Common myeloid progenitor, CD34-positive (primary cell): ENCODE data around the gene NR6A1.

Source experiments
- CTCF ChIA-PET: fragments of 350-600 bp; sonication (Branson Sonifier 250); formaldehyde crosslinking; loops from one replicate; lab custom pipeline; 2021; ENCODE audit warnings: antibody characterized with exemption; lab: Charles Lee
- POLR2A ChIA-PET: fragments of 350-600 bp; sonication (Branson Sonifier 250); formaldehyde crosslinking; loops from one replicate; lab custom pipeline; 2021; ENCODE audit warnings: antibody characterized with exemption; lab: Charles Lee
- DNase-seq, 3 donors: peaks; one replicate each; pipeline versions ENCODE4 v3.0.0 to v3.0.0-alpha.2; 2013
- H3K27ac ChIP-seq, 2 experiments: 1 replicate in 1 of 2; 2 replicates in 1 of 2; pipeline ENCODE4 v1.7.0; 2013; ENCODE audit warnings: inconsistent platforms in 2 of 2, low read length in 2 of 2, mild to moderate bottlenecking in 2 of 2, low read depth in 1 of 2, moderate library complexity in 1 of 2; ENCODE audit not compliant: severe bottlenecking in 2 of 2, insufficient read depth in 1 of 2, poor library complexity in 1 of 2
- H3K27me3 ChIP-seq, 5 experiments: replicated peaks in 2 of 5; 1 replicate in 3 of 5; 2 replicates in 2 of 5; pipeline versions ENCODE4 v1.6.1 to v1.7.0; 2013; ENCODE audit warnings: low read length in 4 of 5, mild to moderate bottlenecking in 2 of 5, moderate library complexity in 2 of 5, inconsistent platforms in 1 of 5; ENCODE audit not compliant: insufficient read depth in 5 of 5, control insufficient read depth in 4 of 5
- H3K36me3 ChIP-seq, 4 experiments: 1 replicate in 2 of 4; 2 replicates in 2 of 4; pipeline versions ENCODE4 v1.6.1 to v1.7.0; 2013; ENCODE audit warnings: low read length in 3 of 4, control low read depth in 1 of 4, mild to moderate bottlenecking in 1 of 4; ENCODE audit not compliant: control insufficient read depth in 4 of 4, insufficient read depth in 4 of 4
- H3K4me1 ChIP-seq, 4 experiments: 1 replicate in 3 of 4; 2 replicates in 1 of 4; pipeline versions ENCODE4 v1.6.1 to v1.7.1; 2013; ENCODE audit warnings: low read length in 3 of 4, mild to moderate bottlenecking in 3 of 4, control low read depth in 1 of 4, inconsistent platforms in 1 of 4, moderate library complexity in 1 of 4; ENCODE audit not compliant: control insufficient read depth in 4 of 4, insufficient read depth in 4 of 4; ENCODE audit errors: control extremely low read depth in 1 of 4
- H3K4me3 ChIP-seq, 7 experiments: 1 replicate in 4 of 7; 2 replicates in 3 of 7; pipeline versions ENCODE4 v1.5.1 to v1.7.0; 2013; ENCODE audit warnings: mild to moderate bottlenecking in 7 of 7, low read length in 6 of 7, moderate library complexity in 6 of 7, inconsistent platforms in 2 of 7, low read depth in 2 of 7, control low read depth in 1 of 7; ENCODE audit not compliant: insufficient read depth in 4 of 7, control insufficient read depth in 1 of 7; ENCODE audit errors: extremely low read depth in 1 of 7
- H3K9me3 ChIP-seq, 5 experiments: 1 replicate in 4 of 5; 2 replicates in 1 of 5; pipeline versions ENCODE4 v1.6.1 to v1.7.1; 2013; ENCODE audit warnings: low read length in 4 of 5, mild to moderate bottlenecking in 2 of 5, inconsistent platforms in 1 of 5, low read depth in 1 of 5, moderate library complexity in 1 of 5; ENCODE audit not compliant: control insufficient read depth in 4 of 5, insufficient read depth in 2 of 5; ENCODE audit errors: control extremely low read depth in 1 of 5
- WGBS: methylation state at CpG from one replicate; pipeline ENCODE4 v1.1.5; 2013; ENCODE audit not compliant: insufficient coverage; 5-methylcytosine and 5-hydroxymethylcytosine counted together

Gene NR6A1

GRCh38 chr9:124761196-124761595 is 9.9 kb downstream of the NR6A1 start:
- POLR2A ChIA-PET: no interaction called here
- H3K9me3 ChIP-seq: no peaks in the 10 kb centered on the region
- H3K27ac ChIP-seq: no peak overlapping the region
- no peaks in the 10 kb centered on the region for H3K36me3 ChIP-seq
- no peak for DNase-seq
- H3K27me3 ChIP-seq: no peaks in the 10 kb centered on the region
- CTCF ChIA-PET: interaction anchor here (1.5 to 7.9 kb wide), 4 partner anchors 8 to 48 kb away, joined by 7 to 96 read pairs (median 17); partner anchors contain the start of gene NR6A1
- peaks cover 25 to 63% (median 43%) of the 10 kb centered on the region in 4 experiments for H3K4me1 ChIP-seq
- WGBS: 92% methylated on average over 2 of the region's 2 CpGs
- no peak overlapping the region for H3K4me3 ChIP-seq

DNA sequence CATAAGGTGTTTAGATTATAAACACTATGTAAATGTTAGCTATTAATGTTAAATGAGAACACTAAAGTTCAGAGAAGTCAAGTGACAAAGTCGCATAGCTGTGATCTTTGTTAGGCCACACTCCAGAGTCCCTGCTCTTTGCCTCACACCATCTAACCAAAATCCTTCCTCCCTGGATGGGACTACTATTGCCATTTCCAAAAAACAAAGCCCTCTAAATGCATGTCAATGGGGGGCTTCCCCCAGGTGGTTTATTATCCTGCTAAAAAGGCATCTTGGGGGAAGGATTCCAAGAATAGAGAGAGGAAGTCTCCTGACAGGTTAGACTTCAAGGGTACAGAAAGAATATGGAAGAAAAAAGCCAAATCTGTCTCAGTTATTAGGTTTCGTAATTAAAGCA is 10.4 kb downstream of the NR6A1 start:
- Histone ChIP-seq H3K27me3 (no peaks in the 10 kb centered on the region), H3K36me3 (no peaks in the 10 kb centered on the region), H3K27ac (no peak overlapping the region), H3K4me1 (peaks cover 25 to 63% (median 43%) of the 10 kb centered on the region in 4 experiments), H3K9me3 (no peaks in the 10 kb centered on the region), H3K4me3 (no peak overlapping the region)
- ChIA-PET CTCF (interaction anchor here (1.5 to 7.9 kb wide), 2 partner anchors 9 to 47 kb away, joined by 7 to 96 read pairs; no protein-coding TSS in a partner anchor), POLR2A (no interaction called here)
- 100% methylated on average over 2 of the region's 2 CpGs for WGBS
- DNase-seq: no peak

- ChIA-PET POLR2A (interaction anchor here (0.5 kb wide), 1 partner anchor 325 kb away, joined by 3 read pairs; no protein-coding TSS in a partner anchor), CTCF (interaction anchor here (1.1 to 2.9 kb wide), 7 partner anchors 7 to 142 kb away, joined by 3 to 13 read pairs (median 4); partner anchors contain the start of genes NR6A1 and OLFML2A)
- no peaks in the 10 kb centered on the region for H3K27me3 ChIP-seq
- peak overlapping the region in 1 of 7 experiments; percentile 40 for H3K4me3 ChIP-seq
- H3K4me1 ChIP-seq: peaks cover 25 to 61% (median 40%) of the 10 kb centered on the region in 4 experiments
- H3K36me3 ChIP-seq: no peaks in the 10 kb centered on the region
- DNase-seq: peak in 1 of 3 donors; percentile 23
- H3K27ac ChIP-seq: peak overlapping the region; percentile 18 to 68
- H3K9me3 ChIP-seq: no peaks in the 10 kb centered on the region
- WGBS: 83% methylated on average over 2 of the region's 2 CpGs
These were observed 11.8 kb downstream of the NR6A1 start for GRCh38 chr9:124759327-124759726.

- CTCF ChIA-PET: interaction anchor here (1.0 to 2.9 kb wide), 8 partner anchors 8 to 142 kb away, joined by 3 to 13 read pairs (median 4); partner anchors contain the start of genes NR6A1 and OLFML2A
- POLR2A ChIA-PET: interaction anchor here (0.8 kb wide), 1 partner anchor 38 kb away, joined by 4 read pairs; no protein-coding TSS in a partner anchor
- peak in 1 of 3 donors; percentile 34 for DNase-seq
- Histone ChIP-seq H3K36me3 (no peaks in the 10 kb centered on the region), H3K4me1 (peaks cover 27 to 65% (median 43%) of the 10 kb centered on the region in 4 experiments), H3K27ac (peak overlapping the region; percentile 18 to 68), H3K27me3 (no peaks in the 10 kb centered on the region), H3K4me3 (peak overlapping the region in 4 of 7 experiments; percentile 32 to 72 (median 62)), H3K9me3 (no peaks in the 10 kb centered on the region)
These were observed 12.4 kb downstream of the NR6A1 start for GRCh38 chr9:124758691-124759090.

GRCh38 chr9:124758061-124758460 is 13.1 kb downstream of the NR6A1 start:
- peak overlapping the region in 6 of 7 experiments; percentile 32 to 72 (median 49) for H3K4me3 ChIP-seq
- peak; percentile 73 to 87 (median 82) for DNase-seq
- CTCF ChIA-PET: interaction anchor here (1.0 to 2.9 kb wide), 8 partner anchors 9 to 141 kb away, joined by 3 to 13 read pairs (median 6); partner anchors contain the start of genes NR6A1 and OLFML2A
- H3K9me3 ChIP-seq: no peaks in the 10 kb centered on the region
- POLR2A ChIA-PET: interaction anchor here (0.8 kb wide), 1 partner anchor 37 kb away, joined by 4 read pairs; no protein-coding TSS in a partner anchor
- WGBS: no CpG with 5 or more reads among the region's 3 CpGs
- no peaks in the 10 kb centered on the region for H3K36me3 ChIP-seq
- no peaks in the 10 kb centered on the region for H3K27me3 ChIP-seq
- peaks cover 27 to 67% (median 45%) of the 10 kb centered on the region in 4 experiments for H3K4me1 ChIP-seq
- H3K27ac ChIP-seq: peak overlapping the region; percentile 18 to 68

DNA sequence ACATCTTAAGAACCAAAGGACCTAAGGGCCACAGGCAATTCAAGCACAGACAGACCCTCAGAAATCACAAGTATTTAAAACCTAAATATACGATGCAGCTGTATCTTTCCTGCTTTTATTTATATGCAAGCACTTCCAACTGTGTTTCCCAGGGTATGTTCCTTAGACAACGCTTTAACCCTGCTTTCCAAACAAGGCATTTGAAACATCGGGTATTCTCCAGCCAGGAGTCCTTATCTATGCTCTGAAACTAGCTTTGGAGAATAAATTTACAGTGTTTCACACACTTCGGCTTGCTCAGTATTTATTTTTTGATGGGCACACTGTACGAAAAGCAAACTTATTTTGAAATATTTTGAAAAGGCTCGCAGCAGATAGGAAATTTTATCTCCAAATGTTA is 13.5 kb downstream of the NR6A1 start:
- Histone ChIP-seq H3K27ac (peak overlapping the region in 1 of 2 experiments; percentile 68), H3K4me1 (peaks cover 27 to 67% (median 45%) of the 10 kb centered on the region in 4 experiments), H3K9me3 (no peaks in the 10 kb centered on the region), H3K36me3 (no peaks in the 10 kb centered on the region), H3K27me3 (no peaks in the 10 kb centered on the region), H3K4me3 (peak overlapping the region in 6 of 7 experiments; percentile 20 to 72 (median 49))
- peak in 1 of 3 donors; percentile 15 for DNase-seq
- 11% methylated on average over 6 of the region's 6 CpGs for WGBS
- ChIA-PET POLR2A (no interaction called here), CTCF (interaction anchor here (0.6 to 2.9 kb wide), 10 partner anchors 9 to 133 kb away, joined by 3 to 13 read pairs (median 4); partner anchors contain the start of genes NR6A1 and OLFML2A)

DNA sequence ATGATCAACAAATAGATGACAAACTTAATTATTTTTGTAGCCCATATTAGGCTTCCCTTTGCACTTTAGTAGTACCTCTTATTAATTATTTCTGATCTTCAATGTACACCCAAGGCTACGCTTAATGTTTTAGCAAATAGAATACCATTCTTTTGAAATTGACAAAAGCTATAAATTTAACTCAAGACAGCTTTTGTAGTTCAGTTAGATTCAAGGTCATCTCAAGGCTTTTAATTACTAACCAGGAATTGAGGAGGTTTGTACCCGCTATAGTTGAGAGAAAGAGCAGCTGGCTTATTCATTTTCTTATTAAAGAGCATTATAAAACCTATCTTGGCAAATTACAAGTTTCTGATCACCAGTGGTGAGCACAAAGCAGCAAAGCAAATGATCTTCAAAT is 15.1 kb downstream of the NR6A1 start:
- ChIA-PET POLR2A (interaction anchor here (0.6 kb wide), 1 partner anchor 53 kb away, joined by 6 read pairs; no protein-coding TSS in a partner anchor), CTCF (interaction anchor here (0.6 to 4.8 kb wide), 6 partner anchors 7 to 19 kb away, joined by 3 to 24 read pairs (median 4); no protein-coding TSS in a partner anchor)
- H3K36me3 ChIP-seq: no peaks in the 10 kb centered on the region
- H3K4me3 ChIP-seq: no peak overlapping the region
- DNase-seq: no peak
- H3K27me3 ChIP-seq: no peaks in the 10 kb centered on the region
- peaks cover 26 to 59% (median 41%) of the 10 kb centered on the region in 4 experiments for H3K4me1 ChIP-seq
- no CpG with 5 or more reads among the region's 2 CpGs for WGBS
- no peak overlapping the region for H3K27ac ChIP-seq
- H3K9me3 ChIP-seq: no peaks in the 10 kb centered on the region
